ENCODE measurements around the gene NOL11. TPM values are rescaled to one million over a fixed set of nuclear protein-coding genes. Genes with fewer than 3 reads are reported as not detected.

NOL11 gene
- total RNA-seq, 1 experiment from 2014 or later, result 38.2 TPM

GRCh38 chr17:67708378-67708777 lies 9.4 kb upstream of the NOL11 start:
- POLR2A ChIA-PET (ENCODE audit: unreplicated experiment), result interaction anchor here (0.7 kb wide), 1 partner anchor 296 kb away, joined by 4 read pairs; no protein-coding TSS in a partner anchor
- BruUV-seq (replicated peaks), result no TSS peak
- TF ChIP-seq EZH2 (IDR thresholded peaks at IDR 0.05; ENCODE audit: low read depth), result no peak
- TF ChIP-seq CTCF (conservative IDR thresholded peaks at IDR 0.05), result no peak

GRCh38 chr17:67711916-67712315 lies 5.8 kb upstream of the NOL11 start:
- Histone ChIP-seq H3K4me3 (no peak overlapping the region), H3K4me2 (no peak overlapping the region), H3K36me3 (ENCODE audit: low read depth) (no peaks in the 10 kb centered on the region), H3F3A (ENCODE audit: insufficient read depth, low read depth) (no peaks in the 10 kb centered on the region), H3K79me2 (ENCODE audit: low read depth) (0 out of 2 replicates have a peak, but pooled peaks cover 3% of the 10 kb centered on the region), H4K20me1 (ENCODE audit: insufficient read depth) (no peaks in the 10 kb centered on the region), H2AFZ (no peak overlapping the region), H3K27me3 (ENCODE audit: insufficient read depth, low read depth) (no peaks in the 10 kb centered on the region), H3K27ac (no peak overlapping the region), H3K9me3 (ENCODE audit: insufficient read depth, low read depth) (no peaks in the 10 kb centered on the region), H3K4me1 (replicated peaks; ENCODE audit: insufficient read depth) (no peaks in the 10 kb centered on the region), H3K9me2 (ENCODE audit: insufficient read depth) (no peaks in the 10 kb centered on the region)
- POLR2A ChIA-PET (ENCODE audit: unreplicated experiment), result no interaction called here
- CTCF ChIA-PET, result interaction anchor here (0.6 to 0.7 kb wide), 2 partner anchors 27 to 1320 kb away, joined by 4 read pairs; no protein-coding TSS in a partner anchor
- DNase-seq, result no peak
- intact Hi-C loops (cut with micrococcal nuclease; ENCODE audit: unreplicated experiment), result no loop called here
- TF ChIP-seq EZH2 (IDR thresholded peaks at IDR 0.05; ENCODE audit: low read depth) (no peak), CTCF (conservative IDR thresholded peaks at IDR 0.05) (no peak)
- BruUV-seq (replicated peaks), result no TSS peak

More at GRCh38 chr17:67708378-67708777, 9.4 kb upstream of the NOL11 start:
- Histone ChIP-seq H3K4me1 (replicated peaks; ENCODE audit: insufficient read depth) (no peaks in the 10 kb centered on the region), H2AFZ (no peak overlapping the region), H3K4me3 (no peak overlapping the region), H3K79me2 (ENCODE audit: low read depth) (no peaks in the 10 kb centered on the region), H4K20me1 (ENCODE audit: insufficient read depth) (no peaks in the 10 kb centered on the region), H3K36me3 (ENCODE audit: low read depth) (no peaks in the 10 kb centered on the region), H3K27ac (no peak overlapping the region), H3F3A (ENCODE audit: insufficient read depth, low read depth) (no peaks in the 10 kb centered on the region), H3K9me2 (ENCODE audit: insufficient read depth) (no peaks in the 10 kb centered on the region), H3K9me3 (ENCODE audit: insufficient read depth, low read depth) (no peaks in the 10 kb centered on the region), H3K4me2 (no peak overlapping the region), H3K27me3 (ENCODE audit: insufficient read depth, low read depth) (no peaks in the 10 kb centered on the region)
- no peak for DNase-seq
- intact Hi-C loops (cut with micrococcal nuclease; ENCODE audit: unreplicated experiment), result no loop called here
- CTCF ChIA-PET, result no interaction called here

GRCh38 chr17:67712375-67712774 lies 5.4 kb upstream of the NOL11 start:
- Histone ChIP-seq H3K27ac (no peak overlapping the region), H3K4me3 (no peak overlapping the region), H3F3A (ENCODE audit: insufficient read depth, low read depth) (no peaks in the 10 kb centered on the region), H4K20me1 (ENCODE audit: insufficient read depth) (no peaks in the 10 kb centered on the region), H3K79me2 (ENCODE audit: low read depth) (0 out of 2 replicates have a peak, but pooled peaks cover 4% of the 10 kb centered on the region), H3K9me3 (ENCODE audit: insufficient read depth, low read depth) (no peaks in the 10 kb centered on the region), H3K4me2 (no peak overlapping the region), H3K27me3 (ENCODE audit: insufficient read depth, low read depth) (no peaks in the 10 kb centered on the region), H3K4me1 (replicated peaks; ENCODE audit: insufficient read depth) (no peaks in the 10 kb centered on the region), H2AFZ (no peak overlapping the region), H3K36me3 (ENCODE audit: low read depth) (no peaks in the 10 kb centered on the region), H3K9me2 (ENCODE audit: insufficient read depth) (no peaks in the 10 kb centered on the region)
- TF ChIP-seq CTCF (conservative IDR thresholded peaks at IDR 0.05), result no peak
- no peak for TF ChIP-seq EZH2 (IDR thresholded peaks at IDR 0.05; ENCODE audit: low read depth)
- ChIA-PET POLR2A (ENCODE audit: unreplicated experiment) (no interaction called here), CTCF (interaction anchor here (0.6 to 0.7 kb wide), 2 partner anchors 27 to 1321 kb away, joined by 4 read pairs; no protein-coding TSS in a partner anchor)
- BruUV-seq (replicated peaks), result no TSS peak
- intact Hi-C loops (cut with micrococcal nuclease; ENCODE audit: unreplicated experiment), result no loop called here
- no peak for DNase-seq

Measured in PC-9 (cell line).